Calu3 (cell line): ENCODE measurements around the gene SCN1A. TPM values are rescaled to one million over a fixed set of nuclear protein-coding genes. Genes with fewer than 3 reads are reported as not detected.

Experiments
- BruUV-seq: library from RNA; stranded (reverse); fragments of 400-500 nt; replicated peaks from 2 replicates; lab custom pipeline; 2021; lab: Mats Ljungman, UMichigan
- CTCF ChIA-PET: fragments of 300-600 bp; sonication (Branson Sonifier 250); formaldehyde crosslinking; loops from one replicate; lab custom pipeline; 2022; ENCODE audit warnings: antibody characterized with exemption; lab: Charles Lee
- DNase-seq: peaks from one replicate; pipeline ENCODE4 v3.0.0; 2022
- H3K27ac Mint-ChIP-seq: one replicate; pipeline ENCODE4 v1.8.0; 2022; ENCODE audit warnings: mixed read lengths; ENCODE audit not compliant: unreplicated experiment
- H3K27me3 Mint-ChIP-seq: one replicate; pipeline ENCODE4 v1.8.0; 2022; ENCODE audit warnings: mixed read lengths; ENCODE audit not compliant: unreplicated experiment
- H3K36me3 Mint-ChIP-seq: one replicate; pipeline ENCODE4 v1.8.0; 2022; ENCODE audit warnings: mild to moderate bottlenecking, moderate library complexity, mixed read lengths; ENCODE audit not compliant: insufficient read depth, unreplicated experiment
- H3K4me1 Mint-ChIP-seq: one replicate; pipeline ENCODE4 v1.8.0; 2022; ENCODE audit warnings: mild to moderate bottlenecking, low read depth, mixed read lengths; ENCODE audit not compliant: unreplicated experiment
- H3K4me3 Mint-ChIP-seq: one replicate; pipeline ENCODE4 v1.8.0; 2022; ENCODE audit warnings: mild to moderate bottlenecking, low read depth, moderate library complexity, mixed read lengths; ENCODE audit not compliant: unreplicated experiment
- H3K9me3 Mint-ChIP-seq: one replicate; pipeline ENCODE4 v1.8.0; 2022; ENCODE audit warnings: low read depth, mixed read lengths; ENCODE audit not compliant: unreplicated experiment
- intact Hi-C: fragments of 100-400 bp; cut with micrococcal nuclease; formaldehyde crosslinking; loops from one replicate; pipeline ENCODE4 v1.10.0; 2022; ENCODE audit not compliant: unreplicated experiment
- total RNA-seq: library from RNA; stranded (reverse); gene quantifications from 2 replicates; pipeline ENCODE4 v1.2.3, GENCODE V29; 2022
- TF ChIP-seq, protein P1 (sequence below): fragments of 200-600 bp; IDR thresholded peaks from one replicate; pipeline ENCODE4 v1.8.0; 2022; ENCODE audit warnings: antibody characterized with exemption; ENCODE audit not compliant: unreplicated experiment

Gene SCN1A
- total RNA-seq, 1 experiment from 2014 or later, result not detected

DNA sequence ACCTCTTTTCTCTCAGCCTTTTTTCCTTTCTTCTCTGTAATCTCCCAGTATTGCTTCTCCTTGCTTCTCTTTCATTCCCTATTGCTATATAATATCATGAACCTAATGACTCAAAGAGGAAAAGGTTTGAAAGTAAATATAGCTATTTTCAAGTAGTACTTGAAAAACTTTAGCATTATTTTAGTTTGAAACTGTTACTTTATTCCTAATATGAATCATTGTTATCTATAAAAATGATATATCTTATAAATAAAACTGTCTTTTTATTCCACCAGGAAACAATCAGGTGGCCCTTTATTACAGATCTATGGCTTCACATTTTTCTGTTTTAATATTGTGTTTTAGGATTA, 311 bp upstream of the SCN1A start:
- CTCF ChIA-PET, result interaction anchor here (0.6 to 1.3 kb wide), 10 partner anchors 13 to 1723 kb away, joined by 3 to 15 read pairs (median 4); partner anchors contain the start of gene TTC21B
- intact Hi-C loops, result loop anchor here (1.0 kb wide), 1 partner anchor 174 kb away; no protein-coding TSS in a partner anchor
- H3K4me1 Mint-ChIP-seq, result peaks cover 20% of the 10 kb centered on the region
- no peak overlapping the region for H3K4me3 Mint-ChIP-seq
- H3K36me3 Mint-ChIP-seq, result no peaks in the 10 kb centered on the region
- H3K27me3 Mint-ChIP-seq, result no peaks in the 10 kb centered on the region
- no peak overlapping the region for H3K27ac Mint-ChIP-seq
- DNase-seq, result no peak
- H3K9me3 Mint-ChIP-seq, result no peaks in the 10 kb centered on the region
- TF ChIP-seq, protein P1, sequence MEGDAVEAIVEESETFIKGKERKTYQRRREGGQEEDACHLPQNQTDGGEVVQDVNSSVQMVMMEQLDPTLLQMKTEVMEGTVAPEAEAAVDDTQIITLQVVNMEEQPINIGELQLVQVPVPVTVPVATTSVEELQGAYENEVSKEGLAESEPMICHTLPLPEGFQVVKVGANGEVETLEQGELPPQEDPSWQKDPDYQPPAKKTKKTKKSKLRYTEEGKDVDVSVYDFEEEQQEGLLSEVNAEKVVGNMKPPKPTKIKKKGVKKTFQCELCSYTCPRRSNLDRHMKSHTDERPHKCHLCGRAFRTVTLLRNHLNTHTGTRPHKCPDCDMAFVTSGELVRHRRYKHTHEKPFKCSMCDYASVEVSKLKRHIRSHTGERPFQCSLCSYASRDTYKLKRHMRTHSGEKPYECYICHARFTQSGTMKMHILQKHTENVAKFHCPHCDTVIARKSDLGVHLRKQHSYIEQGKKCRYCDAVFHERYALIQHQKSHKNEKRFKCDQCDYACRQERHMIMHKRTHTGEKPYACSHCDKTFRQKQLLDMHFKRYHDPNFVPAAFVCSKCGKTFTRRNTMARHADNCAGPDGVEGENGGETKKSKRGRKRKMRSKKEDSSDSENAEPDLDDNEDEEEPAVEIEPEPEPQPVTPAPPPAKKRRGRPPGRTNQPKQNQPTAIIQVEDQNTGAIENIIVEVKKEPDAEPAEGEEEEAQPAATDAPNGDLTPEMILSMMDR, result no peak
- BruUV-seq, result no TSS peak

DNA sequence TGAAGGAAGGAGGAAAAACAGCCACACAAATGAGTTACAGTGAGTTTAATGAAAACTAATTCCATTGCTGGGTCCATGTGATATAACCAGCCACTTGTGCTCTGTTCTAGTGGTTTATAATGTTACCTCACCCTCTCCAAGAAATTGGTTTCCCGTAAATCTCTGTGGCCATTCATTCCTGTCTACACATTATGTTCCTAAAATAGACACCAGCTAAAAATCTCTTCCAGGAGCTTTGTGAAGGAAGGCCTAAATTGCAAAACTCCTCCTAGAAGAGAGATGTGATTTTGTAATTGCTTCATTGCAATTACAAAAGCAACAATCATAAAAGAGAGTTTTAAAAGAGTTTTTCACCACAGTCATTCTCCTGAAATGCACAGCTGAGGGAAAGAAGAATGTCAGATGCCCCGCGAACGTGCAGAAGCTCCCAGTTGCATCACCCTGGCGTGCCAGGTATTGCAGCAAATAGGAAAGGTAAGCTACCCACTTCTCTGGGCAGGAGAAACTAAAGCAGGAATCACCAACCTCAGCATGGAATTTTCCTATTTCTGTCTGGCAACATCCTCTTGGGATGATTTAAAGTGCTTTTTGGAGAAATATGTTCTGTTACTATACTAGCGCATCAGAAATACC, 1.7 kb downstream of the SCN1A start:
- intact Hi-C loops, result no loop called here
- no peak for DNase-seq
- no peaks in the 10 kb centered on the region for H3K9me3 Mint-ChIP-seq
- TF ChIP-seq, protein P1, result no peak
- CTCF ChIA-PET, result no interaction called here
- BruUV-seq, result no TSS peak
- H3K4me1 Mint-ChIP-seq, result peaks cover 14% of the 10 kb centered on the region
- no peaks in the 10 kb centered on the region for H3K27me3 Mint-ChIP-seq
- no peak overlapping the region for H3K4me3 Mint-ChIP-seq
- no peak overlapping the region for H3K27ac Mint-ChIP-seq
- no peaks in the 10 kb centered on the region for H3K36me3 Mint-ChIP-seq

DNA sequence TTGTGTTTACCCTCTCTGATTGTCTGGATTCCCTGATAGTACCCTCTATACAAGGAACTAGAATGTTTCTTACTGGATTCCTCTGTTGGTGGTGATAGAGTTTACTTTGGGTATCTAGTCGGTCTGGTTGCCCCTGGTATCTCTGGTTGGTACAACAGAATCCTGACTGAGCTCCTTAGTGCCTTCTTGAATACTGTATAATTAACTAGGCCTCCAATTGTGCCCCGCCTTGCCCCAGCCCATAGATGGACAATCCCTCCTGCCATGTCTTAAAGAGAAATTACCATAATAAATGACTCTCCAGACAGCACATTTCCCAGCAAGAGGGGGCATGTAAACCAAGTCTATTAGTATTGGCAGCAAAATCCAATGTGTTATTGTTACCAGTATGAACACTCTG, 2.3 kb downstream of the SCN1A start:
- Mint-ChIP-seq H3K4me1 (peaks cover 11% of the 10 kb centered on the region), H3K27me3 (no peaks in the 10 kb centered on the region), H3K9me3 (no peaks in the 10 kb centered on the region), H3K4me3 (no peak overlapping the region), H3K36me3 (no peaks in the 10 kb centered on the region), H3K27ac (no peak overlapping the region)
- intact Hi-C loops, result no loop called here
- TF ChIP-seq, protein P1, result no peak
- no TSS peak for BruUV-seq
- CTCF ChIA-PET, result no interaction called here
- no peak for DNase-seq

GRCh38 chr2:166118180-166118579, 9.6 kb downstream of the SCN1A start:
- Mint-ChIP-seq H3K4me3 (no peak overlapping the region), H3K27me3 (no peaks in the 10 kb centered on the region), H3K27ac (no peak overlapping the region), H3K36me3 (no peaks in the 10 kb centered on the region), H3K4me1 (no peaks in the 10 kb centered on the region), H3K9me3 (no peaks in the 10 kb centered on the region)
- no TSS peak for BruUV-seq
- CTCF ChIA-PET, result no interaction called here
- TF ChIP-seq, protein P1, result no peak
- intact Hi-C loops, result no loop called here
- no peak for DNase-seq
